Measurements from ENCODE around the gene TTC27.
"Not testable (repeated sequence)": the region's sequence is repeated elsewhere in the genome, so short reads cannot be mapped to it uniquely, and the experiment has no call there.

Gene TTC27

DNA sequence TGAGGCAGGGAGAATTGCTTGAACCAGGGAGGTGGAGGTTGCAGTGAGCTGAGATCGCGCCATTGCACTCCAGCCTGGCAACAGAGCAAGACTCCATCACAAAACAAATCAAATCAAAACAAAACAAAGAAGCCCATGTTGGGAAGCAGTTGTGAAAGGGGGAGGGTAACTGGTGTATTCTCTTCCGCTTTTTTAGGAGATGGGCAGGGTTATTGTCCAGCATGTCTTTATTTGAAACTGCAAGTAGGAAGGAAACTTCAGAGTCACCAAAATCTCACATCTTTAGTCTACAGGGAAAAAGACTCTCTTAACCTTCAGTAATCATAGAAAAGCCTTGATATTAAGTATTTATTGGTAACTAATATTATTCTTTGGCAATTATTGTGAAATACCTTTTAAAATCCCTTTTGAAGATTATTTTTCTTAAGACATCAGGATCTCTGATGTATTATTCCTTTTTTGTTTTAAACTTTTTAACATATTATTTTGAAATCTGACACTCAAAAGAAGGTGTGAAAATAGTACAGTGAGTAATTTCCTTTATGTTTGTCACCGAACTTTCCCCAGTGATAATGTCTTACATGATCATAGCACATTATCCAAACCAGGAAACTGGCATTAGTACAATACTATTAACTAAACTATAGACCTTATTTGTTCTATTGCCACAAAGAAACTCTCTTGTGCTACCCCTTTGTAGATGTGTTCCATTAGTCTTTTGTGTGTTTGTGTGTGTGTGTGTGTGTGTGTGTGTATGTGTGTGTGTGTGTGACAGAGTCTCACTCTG is 234.6 kb downstream of the TTC27 start:
- no peak for DNase-seq

DNA sequence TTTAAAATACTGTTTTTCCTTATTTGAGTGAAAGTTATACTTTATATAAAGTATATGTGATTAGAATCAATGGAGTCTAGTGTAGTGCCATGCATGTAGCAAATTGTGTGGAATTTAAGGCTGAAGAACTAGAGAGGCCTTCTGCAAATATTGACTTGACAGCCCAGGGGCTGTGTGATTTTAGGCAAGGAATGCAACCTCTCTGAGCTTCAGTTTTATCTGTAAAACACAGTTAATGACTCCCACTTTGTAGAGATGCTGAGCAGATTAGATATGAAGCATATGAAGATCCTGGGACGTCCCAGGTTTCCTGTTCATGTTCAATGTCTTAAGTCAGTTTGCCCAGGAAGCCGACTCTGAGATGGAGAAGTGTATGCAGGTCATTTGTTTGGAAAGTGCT is 235.5 kb downstream of the TTC27 start:
- no peak for DNase-seq

DNA sequence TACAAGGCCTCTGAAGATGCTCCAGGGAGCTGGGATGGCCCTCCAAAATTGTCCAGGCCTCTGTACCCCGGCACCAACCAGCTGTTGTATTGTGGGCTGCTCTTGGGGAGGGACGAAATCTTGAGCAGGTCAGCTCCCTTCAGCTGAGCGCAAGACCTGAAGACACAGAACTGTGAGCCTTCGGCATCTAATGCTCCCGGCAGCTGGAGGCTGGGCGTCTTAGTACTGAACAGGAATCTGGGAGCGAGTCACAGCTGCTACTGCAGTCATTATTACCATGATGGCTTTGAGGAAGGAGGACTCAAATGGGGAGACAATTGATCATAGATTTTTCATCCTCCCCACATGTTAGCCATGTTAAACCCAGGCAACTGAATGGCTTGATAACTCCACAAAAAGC is 236.0 kb downstream of the TTC27 start:
- DNase-seq: no peak

DNA sequence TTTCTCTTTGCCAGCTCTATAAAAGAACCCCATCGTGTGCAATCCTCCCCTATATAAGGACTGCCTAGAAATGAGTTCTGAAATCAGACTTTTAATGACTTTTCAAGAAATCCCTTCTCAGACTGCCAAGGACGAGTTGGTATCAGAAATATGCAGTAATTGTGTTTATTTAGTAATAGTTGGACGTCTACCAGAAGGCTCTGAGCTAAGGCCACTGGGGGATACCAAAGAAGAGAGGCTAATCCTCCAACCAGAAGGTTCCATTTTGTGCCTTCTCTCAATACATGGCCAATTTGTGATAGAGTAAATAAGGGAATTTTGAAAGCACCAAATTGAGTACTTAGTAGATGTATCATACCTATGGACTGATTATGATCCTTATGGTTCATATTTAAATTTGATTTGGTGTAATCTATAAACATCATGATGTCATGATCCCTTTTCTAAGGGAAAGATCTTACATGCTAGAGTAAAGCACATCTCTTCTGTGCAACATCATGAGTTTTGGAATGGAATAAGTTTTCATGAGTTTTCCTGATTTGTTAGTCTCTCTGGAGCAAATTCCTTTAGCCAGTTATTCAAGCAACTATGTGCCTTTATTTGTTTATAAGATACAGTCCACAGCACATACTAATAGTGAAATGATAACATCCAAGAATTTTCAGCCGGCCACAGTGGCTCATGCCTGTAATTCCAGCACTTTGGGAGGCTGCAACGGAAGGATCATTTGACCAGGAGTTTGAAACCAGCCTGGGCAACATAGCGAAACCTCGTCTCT is 236.7 kb downstream of the TTC27 start:
- DNase-seq: no peak

DNA sequence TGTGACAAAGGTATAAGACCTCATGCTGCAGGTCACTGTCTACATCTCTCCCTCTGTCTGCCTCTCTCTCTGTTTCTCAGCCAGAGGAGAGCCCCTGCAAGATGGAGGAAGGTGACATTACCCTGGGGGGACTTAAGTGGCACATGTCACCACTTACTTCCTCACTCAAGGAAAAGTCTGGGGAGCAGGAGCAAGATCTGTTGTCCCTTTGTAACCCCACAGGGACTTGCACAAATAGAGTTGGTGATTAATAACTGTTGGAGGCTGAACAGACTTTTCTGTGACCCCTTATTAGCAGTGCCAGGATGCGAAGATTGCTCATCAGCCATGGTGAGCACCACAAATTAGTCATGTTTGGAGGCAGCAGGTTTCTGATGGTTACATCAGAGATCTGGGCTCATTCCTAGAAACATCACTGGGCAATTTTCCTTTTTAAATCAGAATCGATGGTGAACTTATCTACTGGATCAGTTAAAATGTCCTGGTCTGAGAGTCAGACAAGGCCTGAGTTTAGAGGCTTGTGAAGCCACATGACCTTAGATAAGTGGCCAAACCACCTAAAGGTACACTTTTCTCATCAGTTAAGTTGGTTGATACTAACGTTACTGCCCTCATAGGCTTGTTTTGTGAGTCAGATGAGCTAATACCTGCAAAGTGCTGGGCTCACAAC is 237.7 kb downstream of the TTC27 start:
- no peak for DNase-seq

DNA sequence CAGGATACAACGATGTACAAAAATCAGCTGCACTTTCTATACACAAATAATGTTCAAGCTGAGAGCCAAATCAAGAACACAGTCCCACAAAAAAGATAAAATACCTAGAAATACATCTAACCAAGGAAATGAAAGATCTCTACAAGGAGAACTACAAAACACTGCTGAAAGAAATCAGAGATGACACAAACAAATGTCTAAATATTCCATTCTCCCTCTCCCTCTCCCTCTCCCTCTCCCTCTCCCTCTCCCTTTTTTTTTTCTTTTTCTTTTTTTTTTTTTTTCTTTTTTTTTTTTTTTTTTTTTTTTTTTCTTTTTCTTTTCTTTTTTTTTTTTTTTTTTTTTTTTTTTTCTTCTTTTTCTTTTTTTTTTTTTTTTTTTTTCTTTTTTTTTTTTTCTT is 238.6 kb downstream of the TTC27 start:
- not testable (repeated sequence) for DNase-seq
